ENCODE data around the gene PDGFRB. TPM values are rescaled to one million over a fixed set of nuclear protein-coding genes. Genes with fewer than 3 reads are reported as not detected.
A peak's percentile ranks its signal among the peaks of the same experiment; 100 is the strongest.

Gene PDGFRB
- total RNA-seq, 4 donors from 2014 or later: 20.2 to 56.3 (median 28.3) TPM

DNA sequence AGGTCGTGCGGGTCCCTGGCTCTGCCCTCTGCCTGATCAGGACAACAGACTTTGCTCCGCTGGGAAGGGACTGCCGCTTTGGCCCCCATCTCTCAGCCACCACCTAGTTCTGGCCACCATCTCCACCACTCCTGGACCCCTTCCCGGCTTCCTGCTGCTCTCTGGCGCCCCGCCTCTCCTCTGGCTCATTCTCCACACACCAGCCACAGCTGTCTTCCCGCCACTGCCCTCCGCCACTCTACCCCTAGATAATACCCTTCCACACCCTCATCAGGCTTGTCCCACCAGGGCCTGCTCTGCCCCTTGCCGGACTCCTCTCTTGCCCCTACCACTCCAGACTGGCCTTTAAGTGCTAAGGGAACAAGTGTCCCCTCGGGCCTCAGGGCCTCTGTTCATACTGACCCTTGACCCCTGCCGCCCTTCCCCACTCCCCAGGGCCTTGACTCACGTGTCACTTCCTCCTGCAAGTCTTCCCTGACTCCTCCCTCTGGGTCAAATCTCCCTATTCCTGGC, 8.0 kb upstream of the PDGFRB start:
- no peaks in the 10 kb centered on the region for H3K9me3 ChIP-seq
- H3K4me3 ChIP-seq: no peak overlapping the region
- no peaks in the 10 kb centered on the region for H3K36me3 ChIP-seq
- intact Hi-C loops (cut with DNase I; ENCODE audit: low total_unique reads): no loop called here
- peak overlapping the region; percentile 87 to 96 (median 91) for H3K27ac ChIP-seq
- in situ Hi-C loops (cut with MboI; ENCODE audit: low pct_ligation_motif_present in 1 of 4, low pct_unique_long_range_greater_than_20kb in 1 of 4, low sequenced_read_pairs in 3 of 4): loop anchor here in 3 of 4 donors (5.0 to 25.0 kb wide), 3 partner anchors 49 to 274 kb away; partner anchors contain the start of gene RPS14 (in 2 of the 3)
- peak; percentile 78 for DNase-seq
- peak; percentile 42 for TF ChIP-seq POLR2A (IDR thresholded peaks at IDR 0.05)
- TF ChIP-seq CTCF (IDR thresholded peaks at IDR 0.05): peak in 4 of 5 experiments; percentile 14 to 57 (median 20)
- peak in 1 of 3 donors; percentile 32 for TF ChIP-seq POLR2AphosphoS5 (IDR thresholded peaks at IDR 0.05)
- no peak for TF ChIP-seq EP300 (IDR thresholded peaks at IDR 0.05; ENCODE audit: low read depth)
- peaks cover 24 to 52% (median 41%) of the 10 kb centered on the region in 4 donors for H3K4me1 ChIP-seq
- H3K27me3 ChIP-seq: peaks cover 13% of the 10 kb centered on the region
- WGBS, 2 donors (ENCODE audit: low coverage in 1 of 2): 30 to 40% methylated on average over 9 to 13 of the region's 13 CpGs

GRCh38 chr5:150163035-150163434, 7.4 kb upstream of the PDGFRB start:
- H3K36me3 ChIP-seq: no peaks in the 10 kb centered on the region
- H3K27ac ChIP-seq: peak overlapping the region; percentile 87 to 96 (median 91)
- no peak overlapping the region for H3K4me3 ChIP-seq
- no peak for DNase-seq
- H3K27me3 ChIP-seq: peaks cover 13% of the 10 kb centered on the region
- intact Hi-C loops (cut with DNase I; ENCODE audit: low total_unique reads): no loop called here
- peaks cover 24 to 51% (median 41%) of the 10 kb centered on the region in 4 donors for H3K4me1 ChIP-seq
- TF ChIP-seq POLR2AphosphoS5 (IDR thresholded peaks at IDR 0.05) (no peak), CTCF (IDR thresholded peaks at IDR 0.05) (no peak), POLR2A (IDR thresholded peaks at IDR 0.05) (no peak), EP300 (IDR thresholded peaks at IDR 0.05; ENCODE audit: low read depth) (no peak)
- in situ Hi-C loops (cut with MboI; ENCODE audit: low pct_ligation_motif_present in 1 of 4, low pct_unique_long_range_greater_than_20kb in 1 of 4, low sequenced_read_pairs in 3 of 4): loop anchor here in 3 of 4 donors (5.0 to 25.0 kb wide), 3 partner anchors 49 to 274 kb away; partner anchors contain the start of gene RPS14 (in 2 of the 3)
- WGBS, 2 donors (ENCODE audit: low coverage in 1 of 2): 60 to 80% methylated on average over 1 to 3 of the region's 3 CpGs
- no peaks in the 10 kb centered on the region for H3K9me3 ChIP-seq

- WGBS, 2 donors (ENCODE audit: low coverage in 1 of 2): 61% methylated on average over 3 of the region's 3 CpGs; no CpG with 5 or more reads in 1 of the 2 donors
- H3K4me1 ChIP-seq: peaks cover 24 to 51% (median 41%) of the 10 kb centered on the region in 4 donors
- intact Hi-C loops (cut with DNase I; ENCODE audit: low total_unique reads): no loop called here
- no peaks in the 10 kb centered on the region for H3K9me3 ChIP-seq
- peak overlapping the region; percentile 87 to 96 (median 91) for H3K27ac ChIP-seq
- peak; percentile 27 for TF ChIP-seq EP300 (IDR thresholded peaks at IDR 0.05; ENCODE audit: low read depth)
- TF ChIP-seq POLR2AphosphoS5 (IDR thresholded peaks at IDR 0.05): peak; percentile 83 to 88 (median 84)
- peak; percentile 81 for TF ChIP-seq POLR2A (IDR thresholded peaks at IDR 0.05)
- TF ChIP-seq CTCF (IDR thresholded peaks at IDR 0.05): no peak
- peaks cover 6% of the 10 kb centered on the region for H3K27me3 ChIP-seq
- in situ Hi-C loops (cut with MboI; ENCODE audit: low pct_ligation_motif_present in 1 of 4, low pct_unique_long_range_greater_than_20kb in 1 of 4, low sequenced_read_pairs in 3 of 4): loop anchor here in 3 of 4 donors (5.0 to 25.0 kb wide), 3 partner anchors 50 to 275 kb away; partner anchors contain the start of gene RPS14 (in 2 of the 3)
- peak; percentile 88 for DNase-seq
- peak overlapping the region in 1 of 4 donors; percentile 18 for H3K4me3 ChIP-seq
- H3K36me3 ChIP-seq: no peaks in the 10 kb centered on the region
These were observed 6.5 kb upstream of the PDGFRB start for GRCh38 chr5:150162142-150162513.

GRCh38 chr5:150161242-150162141, 5.8 kb upstream of the PDGFRB start:
- intact Hi-C loops (cut with DNase I; ENCODE audit: low total_unique reads): no loop called here
- peak; percentile 95 for DNase-seq

More at GRCh38 chr5:150161242-150162141, 5.8 kb upstream of the PDGFRB start:
- WGBS, 2 donors (ENCODE audit: low coverage in 1 of 2): 30 to 43% methylated on average over 2 to 14 of the region's 14 CpGs
- peaks cover 24 to 51% (median 41%) of the 10 kb centered on the region in 4 donors for H3K4me1 ChIP-seq
- H3K9me3 ChIP-seq: no peaks in the 10 kb centered on the region
- H3K36me3 ChIP-seq: no peaks in the 10 kb centered on the region
- in situ Hi-C loops (cut with MboI; ENCODE audit: low pct_ligation_motif_present in 1 of 4, low pct_unique_long_range_greater_than_20kb in 1 of 4, low sequenced_read_pairs in 3 of 4): loop anchor here in 3 of 4 donors (5.0 to 25.0 kb wide), 3 partner anchors 51 to 276 kb away; partner anchors contain the start of gene RPS14 (in 2 of the 3)
- H3K27me3 ChIP-seq: no peaks in the 10 kb centered on the region
- TF ChIP-seq CTCF (IDR thresholded peaks at IDR 0.05) (peak; percentile 89 to 99 (median 93)), POLR2AphosphoS5 (IDR thresholded peaks at IDR 0.05) (no peak)
- peak overlapping the region; percentile 87 to 96 (median 91) for H3K27ac ChIP-seq
- peak overlapping the region in 1 of 4 donors; percentile 18 for H3K4me3 ChIP-seq
